GM19351 (cell line): ENCODE data around the gene OR10H1.
"Not testable (repeated sequence)": the region's sequence is repeated elsewhere in the genome, so short reads cannot be mapped to it uniquely, and the experiment has no call there.

Experiments used
- ATAC-seq: cut with Tn5 transposase; IDR thresholded peaks from one replicate; pipeline ENCODE4 v1.9.1; 2021; ENCODE audit warnings: mild to moderate bottlenecking, moderate library complexity; ENCODE audit not compliant: unreplicated experiment

OR10H1 gene

GRCh38 chr19:15829306-15829698, 13.8 kb upstream of the OR10H1 start:
- ATAC-seq, result no peak

GRCh38 chr19:15828611-15829305, 13.3 kb upstream of the OR10H1 start:
- ATAC-seq, result not testable (repeated sequence)

- no peak for ATAC-seq
These were observed 12.7 kb upstream of the OR10H1 start for GRCh38 chr19:15828121-15828610.

- ATAC-seq, result no peak
These were observed 10.3 kb upstream of the OR10H1 start for GRCh38 chr19:15825753-15826152.

GRCh38 chr19:15820646-15821045, 5.2 kb upstream of the OR10H1 start:
- no peak for ATAC-seq

GRCh38 chr19:15813916-15814315, 1.5 kb downstream of the OR10H1 start:
- no peak for ATAC-seq

- ATAC-seq, result no peak
These were observed 3.3 kb downstream of the OR10H1 start for GRCh38 chr19:15812060-15812722.

- no peak for ATAC-seq
These were observed 4.0 kb downstream of the OR10H1 start for GRCh38 chr19:15811476-15811875.

GRCh38 chr19:15810335-15810734, 5.1 kb downstream of the OR10H1 start:
- no peak for ATAC-seq

GRCh38 chr19:15794279-15794678, 21.2 kb downstream of the OR10H1 start:
- not testable (repeated sequence) for ATAC-seq

GRCh38 chr19:15790096-15790495, 25.4 kb downstream of the OR10H1 start:
- ATAC-seq, result no peak

- no peak for ATAC-seq
These were observed 26.7 kb downstream of the OR10H1 start for GRCh38 chr19:15788594-15789270.

- no peak for ATAC-seq
These were observed 27.8 kb downstream of the OR10H1 start, which contains the start of gene OR10H5 for GRCh38 chr19:15787611-15788155. TSS of gene OR10H5 (plus strand) at chr19:15787661. CDS start at chr19:15794049, 6,388 bp downstream.

GRCh38 chr19:15782896-15783295, 32.6 kb downstream of the OR10H1 start:
- not testable (repeated sequence) for ATAC-seq

GRCh38 chr19:15782211-15782610, 33.3 kb downstream of the OR10H1 start:
- ATAC-seq, result no peak

- ATAC-seq, result no peak
These were observed 33.8 kb downstream of the OR10H1 start for GRCh38 chr19:15781661-15782060.

- ATAC-seq, result no peak
These were observed 34.6 kb downstream of the OR10H1 start for GRCh38 chr19:15780610-15781418.

- no peak for ATAC-seq
These were observed 35.5 kb downstream of the OR10H1 start for GRCh38 chr19:15779756-15780476.

GRCh38 chr19:15776991-15777970, 38.2 kb downstream of the OR10H1 start:
- ATAC-seq, result no peak
